ENCODE measurements around the gene FKRP.
"Not testable (repeated sequence)": the region's sequence is repeated elsewhere in the genome, so short reads cannot be mapped to it uniquely, and the experiment has no call there.

Gene FKRP, protein sequence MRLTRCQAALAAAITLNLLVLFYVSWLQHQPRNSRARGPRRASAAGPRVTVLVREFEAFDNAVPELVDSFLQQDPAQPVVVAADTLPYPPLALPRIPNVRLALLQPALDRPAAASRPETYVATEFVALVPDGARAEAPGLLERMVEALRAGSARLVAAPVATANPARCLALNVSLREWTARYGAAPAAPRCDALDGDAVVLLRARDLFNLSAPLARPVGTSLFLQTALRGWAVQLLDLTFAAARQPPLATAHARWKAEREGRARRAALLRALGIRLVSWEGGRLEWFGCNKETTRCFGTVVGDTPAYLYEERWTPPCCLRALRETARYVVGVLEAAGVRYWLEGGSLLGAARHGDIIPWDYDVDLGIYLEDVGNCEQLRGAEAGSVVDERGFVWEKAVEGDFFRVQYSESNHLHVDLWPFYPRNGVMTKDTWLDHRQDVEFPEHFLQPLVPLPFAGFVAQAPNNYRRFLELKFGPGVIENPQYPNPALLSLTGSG

DNA sequence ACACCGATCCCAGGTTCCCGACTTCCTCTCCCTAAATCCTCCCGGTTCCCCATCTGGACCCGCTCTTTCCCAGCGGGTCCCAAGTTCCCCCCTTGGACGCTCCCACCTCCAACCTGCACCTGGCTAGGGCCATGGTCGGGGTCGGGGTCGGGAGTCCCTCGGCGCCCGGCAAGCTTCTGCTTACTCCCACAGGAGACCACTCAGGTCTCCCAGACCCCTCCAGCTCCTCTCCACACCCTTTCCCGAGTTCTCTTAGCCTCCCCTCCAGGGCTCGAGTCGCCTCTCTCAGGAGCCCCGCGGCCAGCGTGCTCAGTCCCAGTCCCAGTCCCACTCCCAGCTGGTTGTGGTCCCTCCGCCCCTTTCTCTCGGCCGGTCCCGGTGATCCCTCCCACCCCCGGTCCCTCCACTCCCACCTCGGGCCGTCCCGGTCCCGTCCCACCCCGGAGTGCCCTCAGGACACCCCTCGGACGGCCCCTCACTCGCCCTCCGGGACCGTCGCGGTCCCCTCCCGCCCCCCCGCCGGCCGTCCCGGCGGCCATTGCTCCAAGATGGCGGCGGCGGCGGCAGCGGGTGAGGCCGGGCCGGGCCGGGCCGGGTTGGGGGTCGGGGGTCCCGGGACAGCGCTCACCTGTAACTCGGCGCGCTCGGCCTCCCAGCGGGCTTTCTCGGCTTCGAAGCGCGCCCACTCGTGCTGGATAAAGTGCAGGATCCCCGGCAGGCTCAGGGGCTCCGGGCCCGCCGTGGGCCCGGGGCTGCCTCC lies at the start of gene FKRP:
Gene FKRP, plus strand, starts transcription at position 537 of the 760 bp plus-strand sequence. CDS start 9,394 bp downstream, outside the sequence.
- DNase-seq = peak; percentile 59

DNA sequence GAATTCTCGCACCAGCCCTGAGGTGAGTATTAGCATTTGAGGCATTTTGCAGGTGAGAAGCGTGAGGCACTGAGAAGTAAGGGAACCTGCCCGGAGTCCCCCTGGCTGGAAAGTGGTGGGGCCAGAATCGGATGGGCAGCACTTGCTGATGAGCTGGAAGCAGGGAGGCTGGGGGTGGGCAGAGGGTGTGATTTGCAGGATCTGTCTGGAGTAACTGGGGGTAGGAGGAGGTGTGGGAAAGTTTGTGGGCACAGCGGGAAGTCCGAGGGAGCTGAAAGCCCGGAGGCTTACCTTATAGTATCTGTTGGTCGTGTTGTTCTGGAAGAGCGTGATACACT lies 49.0 kb upstream of the FKRP start:
- DNase-seq = no peak

DNA sequence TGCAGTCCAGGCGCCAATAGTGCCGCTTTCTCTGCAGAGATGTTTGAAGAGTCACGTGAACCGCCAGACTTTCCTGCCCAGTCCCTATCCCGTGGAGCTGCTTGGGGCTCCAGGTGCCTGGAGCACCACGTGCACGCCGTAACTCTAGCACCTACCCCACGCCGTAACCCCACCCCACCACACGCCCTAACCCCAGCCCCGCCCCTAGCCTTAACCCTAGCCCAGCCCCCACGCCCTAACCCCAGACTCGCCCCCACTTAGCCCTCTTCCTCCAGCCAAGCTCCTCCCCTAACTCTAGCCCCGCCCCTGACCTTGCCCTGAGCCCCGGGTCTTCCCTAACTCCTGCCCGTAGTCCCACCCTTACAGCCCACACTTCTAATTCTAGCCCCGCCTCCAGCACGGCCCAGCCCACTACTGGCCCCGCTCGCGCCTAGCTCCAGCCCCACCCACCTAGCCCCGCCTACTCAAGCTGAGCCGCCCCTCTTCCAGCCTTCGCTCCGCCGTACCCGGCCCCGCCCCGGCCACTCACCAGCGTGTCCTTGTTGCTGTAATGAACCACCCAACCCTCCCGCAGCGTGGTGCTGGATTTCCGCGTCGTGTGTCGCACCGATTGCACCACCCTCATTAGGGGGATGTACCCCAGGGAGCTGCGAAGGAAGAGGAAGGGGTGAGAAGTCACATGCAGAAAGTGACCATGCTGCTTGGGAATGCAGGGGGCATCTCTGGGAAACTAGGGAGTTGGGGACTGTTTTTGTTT lies 48.5 kb upstream of the FKRP start:
- DNase-seq = peak; percentile 91

DNA sequence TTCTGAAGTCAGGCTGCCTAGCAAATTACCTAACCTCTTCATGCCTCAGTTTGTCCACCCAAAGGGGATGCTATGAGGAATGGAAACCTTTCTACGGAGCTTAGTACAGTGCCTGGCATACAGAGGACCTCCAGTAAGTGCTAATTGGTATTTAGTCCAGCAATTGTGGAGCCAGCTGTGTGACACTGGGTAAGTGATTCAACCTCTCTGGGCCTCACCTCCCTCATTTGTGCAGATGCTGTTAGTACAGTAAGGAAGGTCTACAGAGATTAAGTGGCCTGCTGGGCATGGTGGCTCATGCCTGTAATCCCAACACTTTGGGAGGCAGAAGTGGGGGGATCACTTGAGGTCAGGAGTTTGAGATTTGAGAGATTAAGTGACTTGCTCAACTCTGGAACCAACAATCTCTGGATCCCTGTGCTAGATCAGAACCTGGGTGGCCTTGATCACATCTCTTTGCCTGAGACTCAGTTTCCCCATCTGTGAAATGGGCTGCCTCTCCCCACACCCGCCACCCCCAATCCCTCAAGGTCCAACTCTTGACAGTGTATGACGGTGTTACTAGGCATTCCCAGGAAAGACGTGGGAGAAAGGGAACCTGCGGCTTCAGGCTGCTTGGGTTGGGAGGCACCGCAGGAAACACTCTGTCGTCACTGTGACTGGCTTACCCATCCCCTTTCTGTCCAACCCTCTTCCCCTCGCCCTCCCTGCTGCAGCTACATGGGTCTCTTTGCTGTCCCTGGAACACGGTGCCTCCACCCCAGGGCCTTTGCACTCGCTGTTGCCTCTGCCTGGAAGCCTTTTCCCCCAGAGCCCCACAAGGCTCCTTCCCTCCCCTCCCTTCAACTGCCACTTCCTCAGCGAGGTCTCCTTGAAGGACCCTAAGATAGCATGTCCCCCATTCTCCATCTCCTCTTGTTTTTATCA lies 47.2 kb upstream of the FKRP start:
- no peak for DNase-seq

DNA sequence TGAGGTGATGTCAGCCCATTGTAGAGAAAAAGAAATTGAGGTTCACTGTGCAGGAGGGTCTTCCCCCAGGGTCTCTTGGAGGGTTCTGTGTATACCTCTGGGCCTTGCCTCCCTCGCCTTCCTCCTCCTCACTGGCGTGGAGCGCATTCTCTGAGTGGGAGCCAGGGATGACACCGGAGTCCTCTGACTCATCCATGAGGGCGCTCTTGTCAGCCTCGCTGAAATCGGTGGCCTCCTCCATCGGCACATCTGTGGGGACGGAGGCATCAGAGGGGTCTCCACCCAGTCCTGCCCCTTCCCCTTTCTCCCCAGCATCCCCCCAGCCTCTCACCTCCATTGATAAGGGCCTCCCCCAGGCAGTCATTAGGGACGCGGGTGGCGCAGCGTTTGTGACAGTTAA lies 45.2 kb upstream of the FKRP start:
- no peak for DNase-seq

DNA sequence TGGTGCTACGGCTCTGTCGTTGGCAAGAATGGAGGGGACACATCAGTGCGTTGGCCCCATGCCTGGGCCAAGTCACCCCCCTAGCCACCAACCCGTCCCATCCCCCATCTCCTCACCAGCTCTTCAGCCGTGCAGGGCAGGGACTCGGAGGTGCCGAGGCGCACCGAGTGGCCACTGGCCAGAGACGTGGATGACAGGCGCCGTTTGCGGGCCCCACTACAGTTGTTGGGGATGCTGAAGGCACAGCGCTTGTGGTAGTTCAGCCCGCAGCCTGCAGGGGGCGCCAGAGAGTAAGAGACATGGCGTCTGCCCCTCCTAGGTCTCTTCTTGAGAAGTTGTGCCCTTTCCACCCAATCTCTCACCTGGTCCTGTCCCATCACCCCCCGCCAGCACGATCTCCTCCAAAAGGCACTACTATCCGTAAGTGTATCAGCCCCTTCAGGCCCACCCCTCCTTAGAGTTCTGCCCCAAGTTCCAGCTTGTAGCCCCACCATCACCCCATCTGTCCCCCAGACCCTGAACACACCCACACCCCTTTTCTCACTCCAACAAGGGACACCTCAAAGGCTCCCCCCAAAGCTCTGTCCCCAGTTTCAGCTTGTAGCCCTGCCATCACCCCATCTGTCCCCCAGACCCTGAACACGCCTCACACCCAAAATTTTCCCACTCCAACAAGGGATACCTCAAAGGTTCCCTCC lies 41.3 kb upstream of the FKRP start:
- DNase-seq = peak; percentile 77

DNA sequence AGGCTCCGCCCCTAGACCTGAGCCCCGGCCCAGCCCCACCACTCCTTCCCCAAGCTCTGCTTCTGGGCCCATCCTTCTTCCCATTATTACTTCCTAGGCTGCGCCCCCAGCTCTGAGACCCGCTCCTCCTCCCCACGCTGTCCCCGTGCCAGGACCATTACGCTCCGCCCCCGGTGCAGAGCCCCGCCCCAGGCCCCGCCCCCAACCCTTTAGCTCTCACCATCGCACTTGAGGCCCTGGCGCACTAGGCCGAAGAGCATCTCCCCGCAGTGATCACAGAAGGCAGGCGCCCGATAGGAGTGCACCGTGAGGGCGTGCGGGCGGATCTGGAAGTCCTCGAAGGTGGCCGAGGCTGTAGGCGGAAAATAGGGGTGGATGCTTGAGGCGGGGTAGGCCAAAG lies 35.2 kb upstream of the FKRP start:
- DNase-seq = no peak

DNA sequence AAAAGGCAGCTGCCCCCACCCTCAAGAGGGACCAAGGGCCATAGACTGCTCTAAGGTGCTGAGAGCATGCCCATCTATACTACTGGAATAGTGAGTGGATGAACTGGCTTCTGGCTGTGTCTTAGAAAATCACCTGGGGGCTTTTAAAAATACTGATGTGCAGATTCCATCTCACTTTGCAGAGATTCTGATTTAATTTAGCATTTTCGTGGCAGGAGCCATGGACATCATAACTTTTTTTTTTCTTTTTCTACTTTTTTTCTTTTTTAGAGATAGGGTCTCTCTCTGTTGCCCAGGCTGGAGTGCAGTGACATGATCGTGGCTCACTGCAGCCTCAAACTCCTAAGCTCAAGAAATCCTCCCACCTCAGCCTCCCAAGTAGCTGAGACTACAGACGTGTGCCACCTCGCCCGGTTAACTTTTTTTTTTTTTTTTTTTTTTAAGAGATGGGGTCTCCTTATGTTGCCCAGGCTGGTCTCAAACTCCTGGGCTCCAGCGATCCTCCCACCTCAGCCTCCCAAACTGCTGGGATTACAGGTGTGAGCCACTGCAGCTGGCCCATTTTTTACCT lies 33.0 kb upstream of the FKRP start:
- DNase-seq = not testable (repeated sequence)

DNA sequence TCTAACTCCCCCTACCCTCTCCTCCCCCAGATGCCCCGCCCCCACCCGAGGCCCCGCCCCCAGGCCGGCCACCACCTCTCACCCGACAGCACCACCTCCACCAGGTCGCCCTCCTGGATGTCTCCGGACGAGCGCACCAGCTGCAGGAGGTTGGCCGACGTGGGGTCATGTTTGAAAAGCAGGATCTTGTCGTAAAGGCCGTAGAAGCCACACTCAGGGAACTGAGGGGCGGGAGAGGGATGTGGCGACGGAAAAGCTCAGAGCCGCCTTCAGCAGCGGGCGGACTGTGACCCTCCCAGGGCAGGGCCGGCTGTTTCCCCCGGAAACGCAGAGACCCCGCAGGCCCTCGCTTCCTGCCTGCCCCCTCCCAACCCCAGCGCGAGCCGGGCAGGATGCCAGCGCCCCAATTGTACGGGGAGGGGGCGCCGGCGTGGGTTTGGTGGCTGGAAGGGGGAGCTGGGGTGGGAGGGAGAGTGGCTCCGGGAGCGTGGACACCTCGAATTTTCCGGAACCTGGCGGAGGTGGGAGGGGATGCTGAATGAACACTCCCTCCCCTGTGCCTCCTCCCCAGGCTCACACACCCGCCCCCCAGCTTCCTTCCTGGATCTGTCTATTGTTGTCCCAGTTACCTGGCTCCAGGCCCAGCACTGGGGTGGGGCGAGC lies 31.9 kb upstream of the FKRP start:
- peak; percentile 94 for DNase-seq

DNA sequence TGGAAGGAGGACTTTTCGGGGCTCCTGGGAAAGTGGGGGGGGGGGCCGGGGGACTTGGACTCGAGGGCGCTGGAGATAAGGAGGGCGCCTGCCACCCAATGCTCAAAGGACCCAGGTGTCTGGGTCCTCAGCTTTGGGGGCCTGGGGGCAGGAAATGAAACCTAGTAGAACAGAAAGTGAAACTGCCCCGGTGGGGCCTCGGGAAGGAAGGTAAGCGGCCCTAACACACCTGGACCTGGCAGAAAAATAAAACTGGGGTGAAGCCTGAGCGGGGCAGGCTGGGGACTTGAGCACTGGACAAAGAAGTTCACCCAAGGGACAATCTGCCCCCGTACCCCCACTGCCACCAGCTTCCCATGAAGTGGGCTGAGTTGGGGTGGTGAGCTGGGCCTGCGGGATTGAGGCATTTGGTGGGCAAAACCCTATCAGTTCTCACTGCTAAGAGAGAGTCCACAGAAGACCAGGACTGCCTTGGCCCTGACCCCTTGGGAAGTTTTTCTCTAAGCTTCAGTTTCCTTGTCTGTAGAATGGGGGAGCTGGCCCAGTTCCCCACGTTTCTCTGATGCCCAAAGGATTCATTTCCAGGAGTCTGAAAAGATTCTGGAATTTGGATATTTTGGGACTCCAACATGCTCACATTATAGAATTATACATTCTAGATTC lies 31.3 kb upstream of the FKRP start:
- no peak for DNase-seq

DNA sequence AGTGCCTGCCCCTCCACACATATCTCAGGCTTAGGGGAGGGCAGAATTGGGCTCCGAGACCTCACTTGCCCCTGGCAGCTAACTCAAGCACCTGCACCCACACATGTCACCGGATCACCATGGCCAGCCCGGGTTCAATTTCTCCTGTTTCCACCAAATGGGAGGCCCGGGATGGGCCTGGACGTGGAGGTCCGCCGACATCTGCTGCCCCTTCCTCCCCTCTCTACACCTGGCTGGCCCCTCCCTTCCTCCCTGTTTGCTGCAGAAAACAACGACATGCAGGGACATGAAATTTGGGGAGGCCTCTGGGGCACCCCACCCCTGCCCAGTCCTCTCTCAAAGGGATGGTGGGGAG lies 30.3 kb upstream of the FKRP start:
- no peak for DNase-seq

DNA sequence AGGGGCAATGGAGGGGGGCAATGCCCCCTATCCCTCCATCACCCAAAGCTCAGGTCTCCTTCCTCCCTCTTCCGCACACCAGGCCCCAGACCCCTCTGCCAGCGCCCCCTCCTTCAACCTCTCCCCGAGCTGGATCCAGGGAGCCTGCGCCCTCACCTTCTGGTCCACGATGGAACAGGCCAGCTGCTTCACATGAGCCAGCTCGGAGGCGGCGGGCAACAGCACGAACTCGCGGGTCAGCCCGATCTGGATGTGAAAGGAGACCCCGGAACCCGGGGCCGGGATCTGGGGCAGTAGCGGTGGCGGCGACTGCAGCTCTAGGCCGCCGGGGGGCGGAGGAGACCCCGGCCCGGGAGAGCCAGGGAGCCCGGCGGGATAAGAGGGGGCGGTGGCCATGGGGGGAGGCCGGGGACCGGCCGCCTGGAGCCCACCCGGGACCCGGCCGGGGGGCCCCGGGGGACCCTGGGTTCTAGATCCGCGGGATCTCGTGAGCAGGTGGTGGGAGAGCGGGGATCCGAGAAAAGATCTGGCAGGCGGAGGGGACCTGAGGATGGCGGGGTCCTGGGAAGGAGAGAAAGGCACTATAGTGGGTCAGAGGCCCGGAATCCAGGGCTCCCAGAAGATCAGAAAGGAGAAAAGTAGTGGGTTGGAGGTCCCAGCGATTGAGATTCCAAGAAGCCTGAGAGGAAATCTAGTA lies 29.7 kb upstream of the FKRP start:
- DNase-seq = no peak

DNA sequence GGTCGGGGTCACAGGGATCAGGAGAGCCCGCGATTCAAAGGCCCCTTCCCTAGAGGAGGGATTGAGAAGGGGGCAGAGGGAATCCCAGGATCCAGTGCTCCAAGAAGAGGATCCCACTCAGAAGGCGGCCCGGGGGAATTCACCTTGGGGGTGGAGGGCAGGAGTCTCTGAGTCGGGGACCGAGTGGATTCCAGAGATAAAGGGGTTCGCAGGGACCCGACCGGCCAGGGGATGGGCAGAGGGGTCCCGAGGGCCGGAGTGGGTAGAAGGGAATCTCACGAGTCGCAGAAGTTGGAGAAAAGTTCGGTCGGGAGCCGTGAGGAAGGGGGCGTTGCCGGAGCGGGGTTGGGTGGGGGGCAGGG lies 29.2 kb upstream of the FKRP start:
- DNase-seq = no peak

DNA sequence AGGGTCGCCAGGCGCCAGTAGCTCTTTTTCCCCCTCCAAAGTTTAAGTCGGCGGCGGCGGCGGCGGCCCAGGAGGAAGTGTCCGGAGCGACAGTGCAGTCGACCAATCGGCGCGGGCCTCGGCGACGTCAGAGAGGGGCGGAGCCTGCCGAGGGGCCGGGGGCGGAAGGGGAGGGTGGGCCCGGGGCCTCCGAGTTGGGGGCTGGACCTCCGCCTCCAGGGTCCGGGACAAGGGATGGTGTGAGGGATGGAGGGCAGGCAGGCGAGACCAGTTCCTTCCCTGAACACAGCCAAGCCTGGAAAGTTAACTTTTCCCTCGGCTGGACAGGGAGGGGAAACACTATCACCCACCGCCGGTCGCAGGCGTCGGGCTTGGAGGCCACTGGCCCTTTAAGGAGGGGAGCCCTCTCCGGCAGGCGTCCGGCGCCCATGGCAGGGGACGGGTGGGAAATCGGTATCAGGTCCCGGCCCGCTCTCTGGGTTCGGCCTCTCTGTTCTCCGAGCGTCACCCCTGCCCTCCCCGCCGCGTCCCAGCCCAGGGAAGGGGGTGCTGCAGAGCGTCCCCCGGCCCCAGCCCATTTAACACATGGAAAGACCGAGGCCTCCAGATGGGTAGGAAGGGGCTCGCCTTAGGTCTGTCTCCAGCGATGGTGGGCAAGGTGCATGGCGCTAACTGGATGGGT lies 28.7 kb upstream of the FKRP start, which contains the start of gene PRKD2:
Gene PRKD2, minus strand, starts transcription at position 81 of the 682 bp plus-strand sequence. CDS start 744 bp downstream, outside the sequence.
- DNase-seq = peak; percentile 96

DNA sequence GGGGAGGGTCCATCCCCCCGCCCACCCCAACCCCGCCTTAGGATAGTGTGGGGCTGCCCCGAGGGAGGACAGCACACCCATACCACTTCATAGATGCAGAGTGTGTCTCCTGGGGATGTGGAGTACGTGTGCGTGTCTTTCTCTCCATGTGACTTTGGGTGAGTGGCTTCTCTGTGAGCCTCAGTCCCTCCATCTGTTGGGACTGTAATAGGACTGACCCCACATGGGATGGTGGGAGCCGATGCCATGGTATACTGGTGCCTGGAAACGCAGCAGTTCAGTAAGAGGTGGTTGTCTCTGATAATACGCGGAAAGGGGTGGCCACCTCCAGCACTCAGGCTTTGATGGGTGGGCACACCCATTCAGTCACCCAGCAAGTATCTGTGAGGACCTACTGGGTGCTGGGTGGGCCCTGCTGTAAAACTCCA lies 28.1 kb upstream of the FKRP start:
- no peak for DNase-seq

DNA sequence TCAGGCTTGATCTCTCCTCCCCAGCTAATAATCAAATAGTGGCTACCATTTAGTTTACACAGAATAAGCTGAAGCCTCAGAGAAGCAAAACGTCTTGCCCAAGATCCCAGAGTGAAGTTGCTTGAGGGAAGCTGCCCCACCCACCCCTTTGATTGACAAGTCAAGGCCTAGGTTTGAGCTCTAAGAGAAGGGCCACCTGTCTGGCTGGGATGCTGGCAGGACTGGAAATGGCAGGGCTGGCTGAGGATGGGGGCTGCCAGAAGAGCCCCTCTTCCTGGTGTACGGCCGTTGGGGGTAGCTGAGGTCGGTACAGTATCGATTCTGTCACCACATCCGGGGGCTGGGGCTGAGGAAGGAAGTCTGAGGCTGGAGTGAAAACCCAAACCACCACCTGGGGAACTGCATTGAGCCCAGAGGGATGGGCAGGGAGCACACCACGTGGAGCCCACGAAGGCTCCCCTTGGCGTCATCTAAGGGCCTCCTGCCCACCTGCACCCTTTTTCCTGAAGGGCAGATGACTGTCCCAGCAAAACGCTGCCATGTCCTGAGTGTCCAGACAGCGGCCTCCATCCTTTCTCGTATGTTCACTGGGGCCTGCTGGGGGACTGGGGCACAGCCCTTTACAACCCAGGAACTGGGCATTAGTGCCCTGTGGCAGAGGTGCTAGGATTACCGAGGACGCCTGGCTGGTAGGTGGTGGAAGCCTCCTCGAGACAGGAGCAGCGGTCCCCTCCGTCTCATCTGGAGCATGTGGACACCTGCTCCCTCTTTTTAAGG lies 27.5 kb upstream of the FKRP start:
- peak; percentile 36 for DNase-seq

DNA sequence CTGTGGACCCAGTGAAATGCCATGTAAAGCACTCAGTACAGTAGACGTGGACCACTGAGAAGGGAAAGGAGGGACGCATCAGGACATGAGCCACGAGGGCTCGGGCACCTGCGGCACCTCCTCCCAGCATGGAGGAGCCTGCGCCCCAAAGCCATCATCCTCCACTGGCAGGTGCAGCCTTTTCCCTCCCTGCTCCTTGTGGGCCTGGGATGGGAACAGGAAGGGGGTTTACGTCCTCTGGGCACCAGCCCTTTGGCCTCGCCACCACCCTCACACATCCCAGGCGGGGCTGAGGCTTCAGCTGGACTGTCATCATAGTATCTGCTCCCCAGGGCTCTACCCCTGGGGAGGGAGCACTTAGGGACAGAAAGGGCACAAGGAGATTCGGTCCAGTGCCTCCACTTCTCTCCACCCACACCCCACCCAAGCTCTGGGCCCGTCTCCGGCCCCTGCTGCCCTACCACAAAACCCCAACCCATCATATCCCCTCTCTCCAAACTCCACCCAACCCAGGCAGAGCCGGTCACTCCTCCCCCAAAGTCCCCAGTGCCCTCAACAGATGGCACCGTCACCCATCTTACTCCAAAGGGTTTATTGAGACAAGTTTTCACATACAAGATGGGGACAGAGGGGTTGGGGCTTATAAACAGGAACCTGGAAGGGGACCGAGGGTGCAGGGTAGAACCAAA lies 26.8 kb upstream of the FKRP start:
- peak; percentile 21 for DNase-seq

Measured in femur (tissue), 1 donor.